Measurements from ENCODE around the gene SH3GL1. TPM values are rescaled to one million over a fixed set of nuclear protein-coding genes. Genes with fewer than 3 reads are reported as not detected.

Gene SH3GL1
- total RNA-seq, 4 donors from 2014 or later = 16.5 to 63.2 (median 34.2) TPM

- Histone ChIP-seq H3K9me3 (no peaks in the 10 kb centered on the region), H3K36me3 (peaks cover 0 to 45% (median 18%) of the 10 kb centered on the region in 4 donors), H3K4me1 (no peaks in the 10 kb centered on the region), H3K27me3 (no peaks in the 10 kb centered on the region), H3K4me3 (no peak overlapping the region), H3K27ac (no peak overlapping the region)
- intact Hi-C loops (cut with DNase I; ENCODE audit: low total_unique reads) = no loop called here
- no peak for DNase-seq
- in situ Hi-C loops (cut with MboI; ENCODE audit: low pct_ligation_motif_present in 1 of 4, low pct_unique_long_range_greater_than_20kb in 1 of 4, low sequenced_read_pairs in 3 of 4) = no loop called here
- TF ChIP-seq CTCF (IDR thresholded peaks at IDR 0.05) = no peak
- TF ChIP-seq POLR2AphosphoS5 (IDR thresholded peaks at IDR 0.05) = no peak
- no peak for TF ChIP-seq POLR2A (IDR thresholded peaks at IDR 0.05)
- TF ChIP-seq EP300 (IDR thresholded peaks at IDR 0.05; ENCODE audit: low read depth) = no peak
- WGBS, 2 donors (ENCODE audit: low coverage in 1 of 2) = 95% methylated on average over 48 of the region's 58 CpGs; no CpG with 5 or more reads in 1 of the 2 donors
Observed at GRCh38 chr19:4445963-4446703, 45.8 kb upstream of the SH3GL1 start.

GRCh38 chr19:4444765-4445741 is 44.7 kb upstream of the SH3GL1 start:
- Histone ChIP-seq H3K36me3 (peaks cover 0 to 40% (median 16%) of the 10 kb centered on the region in 4 donors), H3K27ac (no peak overlapping the region), H3K27me3 (no peaks in the 10 kb centered on the region), H3K9me3 (no peaks in the 10 kb centered on the region), H3K4me3 (no peak overlapping the region), H3K4me1 (no peaks in the 10 kb centered on the region)
- in situ Hi-C loops (cut with MboI; ENCODE audit: low pct_ligation_motif_present in 1 of 4, low pct_unique_long_range_greater_than_20kb in 1 of 4, low sequenced_read_pairs in 3 of 4) = no loop called here
- DNase-seq = no peak
- intact Hi-C loops (cut with DNase I; ENCODE audit: low total_unique reads) = no loop called here
- no peak for TF ChIP-seq POLR2A (IDR thresholded peaks at IDR 0.05)
- TF ChIP-seq CTCF (IDR thresholded peaks at IDR 0.05) = no peak
- TF ChIP-seq POLR2AphosphoS5 (IDR thresholded peaks at IDR 0.05) = no peak
- no peak for TF ChIP-seq EP300 (IDR thresholded peaks at IDR 0.05; ENCODE audit: low read depth)
- 80% methylated on average over 34 of the region's 36 CpGs; no CpG with 5 or more reads in 1 of the 2 donors for WGBS, 2 donors (ENCODE audit: low coverage in 1 of 2)

- intact Hi-C loops (cut with DNase I; ENCODE audit: low total_unique reads) (no loop called here), in situ Hi-C loops (cut with MboI; ENCODE audit: low pct_ligation_motif_present in 1 of 4, low pct_unique_long_range_greater_than_20kb in 1 of 4, low sequenced_read_pairs in 3 of 4) (no loop called here)
- 86% methylated on average over 15 of the region's 20 CpGs; no CpG with 5 or more reads in 1 of the 2 donors for WGBS, 2 donors (ENCODE audit: low coverage in 1 of 2)
- TF ChIP-seq POLR2A (IDR thresholded peaks at IDR 0.05) = no peak
- no peak for TF ChIP-seq EP300 (IDR thresholded peaks at IDR 0.05; ENCODE audit: low read depth)
- no peak for TF ChIP-seq CTCF (IDR thresholded peaks at IDR 0.05)
- TF ChIP-seq POLR2AphosphoS5 (IDR thresholded peaks at IDR 0.05) = no peak
- Histone ChIP-seq H3K27me3 (no peaks in the 10 kb centered on the region), H3K4me3 (no peak overlapping the region), H3K36me3 (peaks cover 0 to 33% (median 16%) of the 10 kb centered on the region in 4 donors), H3K4me1 (no peaks in the 10 kb centered on the region), H3K9me3 (no peaks in the 10 kb centered on the region), H3K27ac (no peak overlapping the region)
- DNase-seq = no peak
Observed at GRCh38 chr19:4443966-4444764, 43.8 kb upstream of the SH3GL1 start.
